MM.1S (cell line): ENCODE measurements around the gene PGBD5.

ENCODE experiments used
- EZH2 ChIP-seq: fragments of 300-600 bp; sonication (generic); optimal IDR thresholded peaks from 2 replicates; pipeline ENCODE3; 2017; ENCODE audit warnings: low read depth, mild to moderate bottlenecking, antibody characterized with exemption, low read length, mixed read lengths
- EZH2phosphoT487 ChIP-seq: fragments of 300-600 bp; sonication (generic); IDR thresholded peaks from 2 replicates; pipeline ENCODE4 v1.6.1; 2018; ENCODE audit warnings: antibody characterized with exemption, low read length

DNA sequence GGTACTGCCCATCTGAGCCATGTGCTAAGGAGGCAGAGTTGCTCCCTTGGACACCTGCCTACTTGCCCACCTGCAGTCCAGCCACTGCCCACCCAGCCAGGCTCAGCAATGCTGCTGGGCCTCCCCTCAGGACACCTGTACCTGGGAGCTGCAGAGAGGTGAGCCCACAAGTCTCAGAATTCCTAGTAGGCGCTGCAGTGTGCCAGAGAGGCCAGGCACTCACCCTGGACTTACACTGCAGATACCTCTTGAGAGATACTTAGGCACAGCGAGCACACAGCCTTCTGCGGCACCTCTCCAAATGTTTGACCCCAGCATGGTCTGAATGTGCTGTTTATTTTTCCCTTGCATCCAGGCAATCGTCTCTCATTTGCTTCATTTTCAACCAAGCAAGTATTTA lies 71.0 kb downstream of the PGBD5 start:
- TF ChIP-seq EZH2 (no peak), EZH2phosphoT487 (no peak)
